Activated naive CD8-positive, alpha-beta T cell treated with anti-CD3 and anti-CD28 coated beads, Interleukin-2, amount 50 U/mL, for 24 hours (primary cell): ENCODE measurements around the gene EMP2.

Experiments used
- ATAC-seq: fragments of 150-1000 bp; cut with Tn5 transposase; one replicate; pipeline ENCODE4 v1.10.0; 2021
- DNase-seq: peaks from one replicate; pipeline ENCODE4 v3.0.0; 2021
- H3K27ac Mint-ChIP-seq: one replicate; pipeline ENCODE4 v1.8.0; 2021; ENCODE audit warnings: mild to moderate bottlenecking, mixed read lengths
- H3K27me3 Mint-ChIP-seq: one replicate; pipeline ENCODE4 v1.8.0; 2021; ENCODE audit warnings: mixed read lengths
- H3K36me3 Mint-ChIP-seq: one replicate; pipeline ENCODE4 v1.8.0; 2021; ENCODE audit warnings: low read depth, mixed read lengths
- H3K4me1 Mint-ChIP-seq: one replicate; pipeline ENCODE4 v1.8.0; 2021; ENCODE audit warnings: mixed read lengths
- H3K4me3 Mint-ChIP-seq: one replicate; pipeline ENCODE4 v1.8.0; 2021; ENCODE audit warnings: mild to moderate bottlenecking, moderate library complexity, mixed read lengths
- H3K9me3 Mint-ChIP-seq: one replicate; pipeline ENCODE4 v1.8.0; 2021; ENCODE audit warnings: mixed read lengths

Gene EMP2

DNA sequence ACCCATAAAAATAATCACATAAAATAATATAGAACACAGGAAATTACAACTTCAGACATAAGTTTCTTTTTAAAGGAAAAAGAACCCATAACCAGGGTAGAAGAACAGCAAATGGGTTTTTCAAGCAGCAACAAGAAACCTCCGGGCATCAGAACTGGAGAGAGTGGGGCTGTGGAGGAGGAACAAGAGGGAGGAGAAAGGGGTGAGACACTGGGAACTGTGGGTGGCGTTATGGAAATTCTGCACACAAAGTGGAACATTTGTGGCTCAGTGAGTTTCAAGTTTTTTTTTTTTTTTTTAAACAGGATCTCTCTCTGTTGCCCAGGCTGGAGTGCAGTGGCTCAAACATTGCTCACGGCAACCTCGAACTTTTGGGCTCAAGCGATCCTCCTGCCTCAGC lies 22.6 kb downstream of the EMP2 start:
- H3K36me3 Mint-ChIP-seq = peaks cover 3% of the 10 kb centered on the region
- peaks cover 5% of the 10 kb centered on the region for H3K9me3 Mint-ChIP-seq
- peaks cover 26% of the 10 kb centered on the region for H3K27me3 Mint-ChIP-seq
- H3K4me3 Mint-ChIP-seq = no peak overlapping the region
- ATAC-seq (no peak), DNase-seq (no peak)
- H3K4me1 Mint-ChIP-seq = peaks cover 22% of the 10 kb centered on the region
- no peak overlapping the region for H3K27ac Mint-ChIP-seq

- no peaks in the 10 kb centered on the region for H3K36me3 Mint-ChIP-seq
- no peak for ATAC-seq
- peaks cover 21% of the 10 kb centered on the region for H3K27me3 Mint-ChIP-seq
- H3K4me1 Mint-ChIP-seq = peaks cover 24% of the 10 kb centered on the region
- H3K4me3 Mint-ChIP-seq = no peak overlapping the region
- peaks cover 5% of the 10 kb centered on the region for H3K9me3 Mint-ChIP-seq
- DNase-seq = no peak
- no peak overlapping the region for H3K27ac Mint-ChIP-seq
Measured at GRCh38 chr16:10556236-10556635, 24.2 kb downstream of the EMP2 start.

DNA sequence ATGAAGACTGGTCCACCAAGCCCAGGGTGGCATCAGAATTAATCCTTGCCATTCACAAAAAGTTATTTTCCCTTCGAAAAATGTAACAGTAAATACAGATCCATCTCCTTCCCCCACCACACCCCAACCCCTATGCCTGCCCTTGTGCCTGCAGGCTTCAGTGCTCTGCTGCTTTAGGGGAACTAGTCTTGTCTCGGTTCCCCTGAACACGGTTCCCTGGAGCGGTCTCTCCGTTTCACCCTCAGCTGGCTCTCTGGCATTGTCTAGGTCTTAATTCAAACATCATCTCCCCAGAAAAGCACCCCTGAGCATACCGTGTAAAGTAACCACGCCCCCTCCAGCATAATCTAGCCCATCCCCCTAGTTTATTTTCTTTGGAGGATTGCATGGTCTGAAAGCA lies 25.8 kb downstream of the EMP2 start:
- DNase-seq (no peak), ATAC-seq (no peak)
- Mint-ChIP-seq H3K27ac (no peak overlapping the region), H3K36me3 (no peaks in the 10 kb centered on the region), H3K9me3 (no peaks in the 10 kb centered on the region), H3K4me3 (no peak overlapping the region), H3K27me3 (peaks cover 11% of the 10 kb centered on the region), H3K4me1 (peaks cover 19% of the 10 kb centered on the region)

- Mint-ChIP-seq H3K9me3 (peaks cover 10% of the 10 kb centered on the region), H3K4me1 (peaks cover 19% of the 10 kb centered on the region), H3K4me3 (peak overlapping the region; percentile 80), H3K27ac (peak overlapping the region; percentile 87), H3K27me3 (peaks cover 10% of the 10 kb centered on the region), H3K36me3 (no peaks in the 10 kb centered on the region)
- ATAC-seq = peak; percentile 92
- DNase-seq = peak; percentile 61
Measured at GRCh38 chr16:10552998-10553491, 27.4 kb downstream of the EMP2 start.

- H3K27me3 Mint-ChIP-seq = peaks cover 12% of the 10 kb centered on the region
- H3K4me1 Mint-ChIP-seq = peaks cover 14% of the 10 kb centered on the region
- DNase-seq (no peak), ATAC-seq (no peak)
- no peak overlapping the region for H3K4me3 Mint-ChIP-seq
- H3K27ac Mint-ChIP-seq = no peak overlapping the region
- H3K9me3 Mint-ChIP-seq = peaks cover 13% of the 10 kb centered on the region
- H3K36me3 Mint-ChIP-seq = no peaks in the 10 kb centered on the region
Measured at GRCh38 chr16:10552281-10552680, 28.1 kb downstream of the EMP2 start.

GRCh38 chr16:10551881-10552280 lies 28.5 kb downstream of the EMP2 start:
- ATAC-seq = no peak
- no peak overlapping the region for H3K4me3 Mint-ChIP-seq
- H3K36me3 Mint-ChIP-seq = peaks cover 2% of the 10 kb centered on the region
- peaks cover 14% of the 10 kb centered on the region for H3K27me3 Mint-ChIP-seq
- no peak overlapping the region for H3K27ac Mint-ChIP-seq
- peaks cover 13% of the 10 kb centered on the region for H3K4me1 Mint-ChIP-seq
- peaks cover 15% of the 10 kb centered on the region for H3K9me3 Mint-ChIP-seq
- no peak for DNase-seq

DNA sequence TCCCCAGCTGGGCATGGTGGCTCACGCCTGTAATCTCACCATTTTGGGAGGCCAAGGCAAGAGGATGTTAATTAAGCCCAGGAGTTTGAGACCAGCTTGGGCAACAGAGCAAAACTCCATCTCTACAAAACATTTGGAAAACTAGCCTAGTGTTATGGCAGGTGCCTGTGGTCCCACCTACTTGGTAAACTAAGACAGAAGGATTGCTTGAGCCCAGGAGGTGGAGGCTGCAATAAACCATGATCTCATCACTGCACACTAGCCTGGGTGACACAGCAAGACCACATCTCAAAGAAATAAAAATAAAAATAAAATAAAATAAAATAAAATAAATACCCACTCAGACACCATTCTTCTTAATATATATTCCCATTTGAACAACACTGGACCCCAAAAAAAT lies 32.0 kb downstream of the EMP2 start:
- ATAC-seq (no peak), DNase-seq (no peak)
- Mint-ChIP-seq H3K36me3 (peaks cover 2% of the 10 kb centered on the region), H3K4me3 (no peak overlapping the region), H3K4me1 (peaks cover 10% of the 10 kb centered on the region), H3K9me3 (peaks cover 15% of the 10 kb centered on the region), H3K27me3 (peaks cover 8% of the 10 kb centered on the region), H3K27ac (no peak overlapping the region)

- DNase-seq (no peak), ATAC-seq (no peak)
- H3K27me3 Mint-ChIP-seq = peaks cover 8% of the 10 kb centered on the region
- H3K27ac Mint-ChIP-seq = no peak overlapping the region
- no peak overlapping the region for H3K4me3 Mint-ChIP-seq
- H3K4me1 Mint-ChIP-seq = peaks cover 3% of the 10 kb centered on the region
- H3K36me3 Mint-ChIP-seq = peaks cover 2% of the 10 kb centered on the region
- peaks cover 15% of the 10 kb centered on the region for H3K9me3 Mint-ChIP-seq
Measured at GRCh38 chr16:10547708-10548107, 32.7 kb downstream of the EMP2 start.

- peaks cover 8% of the 10 kb centered on the region for H3K27me3 Mint-ChIP-seq
Measured at GRCh38 chr16:10543231-10543977, 37.0 kb downstream of the EMP2 start.

DNA sequence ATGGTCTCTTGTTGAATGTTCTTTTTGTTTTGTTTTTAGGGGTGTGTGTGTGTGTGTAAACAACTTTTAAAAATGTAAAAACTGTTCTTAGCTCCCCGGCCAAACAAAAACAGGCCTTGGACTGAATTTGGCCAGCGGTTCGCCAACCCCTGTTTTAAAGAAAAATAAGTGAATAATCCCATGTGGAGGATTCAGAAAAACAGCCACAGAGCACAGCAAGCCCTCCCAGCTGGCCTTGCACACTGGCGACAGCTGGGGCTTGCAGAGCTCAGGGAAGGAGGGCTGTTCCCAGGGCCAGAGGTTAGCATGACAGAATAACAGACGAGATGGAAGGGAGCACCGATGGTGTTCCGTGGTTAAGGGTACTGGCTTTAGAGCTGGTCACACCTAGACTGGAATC lies 39.0 kb downstream of the EMP2 start:
- no peak overlapping the region for H3K4me3 Mint-ChIP-seq
- H3K4me1 Mint-ChIP-seq = no peaks in the 10 kb centered on the region
- H3K9me3 Mint-ChIP-seq = no peaks in the 10 kb centered on the region
- H3K27ac Mint-ChIP-seq = no peak overlapping the region
- ATAC-seq (no peak), DNase-seq (no peak)
- H3K27me3 Mint-ChIP-seq = peaks cover 2% of the 10 kb centered on the region
- H3K36me3 Mint-ChIP-seq = no peaks in the 10 kb centered on the region

More at GRCh38 chr16:10543231-10543977, 37.0 kb downstream of the EMP2 start:
- ATAC-seq = no peak
- Mint-ChIP-seq H3K9me3 (peaks cover 5% of the 10 kb centered on the region), H3K4me3 (no peak overlapping the region), H3K4me1 (no peaks in the 10 kb centered on the region), H3K27ac (no peak overlapping the region), H3K36me3 (peaks cover 2% of the 10 kb centered on the region)
- no peak for DNase-seq

DNA sequence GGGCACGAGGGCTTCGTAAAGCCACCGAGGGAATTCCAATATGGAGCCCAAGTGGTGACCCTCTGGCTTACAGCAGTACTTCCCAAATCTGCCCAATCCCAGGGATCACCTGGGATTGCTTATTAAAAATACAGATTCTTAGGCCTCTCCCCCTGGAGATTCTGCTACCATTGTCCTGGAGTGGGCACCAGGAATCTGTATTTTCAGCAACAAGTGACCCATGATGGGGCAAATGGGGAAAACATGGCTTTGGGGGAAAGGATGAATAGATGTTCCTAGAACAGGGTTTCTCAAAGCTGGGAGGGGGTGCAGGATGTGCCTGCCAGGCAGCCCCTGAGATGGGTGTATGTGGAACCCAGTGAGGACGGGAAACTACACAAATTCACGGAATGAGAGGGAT lies 40.6 kb downstream of the EMP2 start:
- H3K36me3 Mint-ChIP-seq = no peaks in the 10 kb centered on the region
- ATAC-seq (no peak), DNase-seq (no peak)
- H3K4me3 Mint-ChIP-seq = no peak overlapping the region
- no peaks in the 10 kb centered on the region for H3K27me3 Mint-ChIP-seq
- no peaks in the 10 kb centered on the region for H3K9me3 Mint-ChIP-seq
- no peak overlapping the region for H3K27ac Mint-ChIP-seq
- H3K4me1 Mint-ChIP-seq = no peaks in the 10 kb centered on the region

GRCh38 chr16:10539236-10539635 lies 41.2 kb downstream of the EMP2 start:
- ATAC-seq (no peak), DNase-seq (no peak)
- H3K36me3 Mint-ChIP-seq = no peaks in the 10 kb centered on the region
- H3K27ac Mint-ChIP-seq = no peak overlapping the region
- H3K4me1 Mint-ChIP-seq = no peaks in the 10 kb centered on the region
- H3K9me3 Mint-ChIP-seq = no peaks in the 10 kb centered on the region
- no peak overlapping the region for H3K4me3 Mint-ChIP-seq
- no peaks in the 10 kb centered on the region for H3K27me3 Mint-ChIP-seq

GRCh38 chr16:10538583-10538982 lies 41.8 kb downstream of the EMP2 start:
- no peak for ATAC-seq
- Mint-ChIP-seq H3K4me3 (no peak overlapping the region), H3K4me1 (no peaks in the 10 kb centered on the region), H3K27me3 (no peaks in the 10 kb centered on the region), H3K9me3 (no peaks in the 10 kb centered on the region), H3K27ac (no peak overlapping the region), H3K36me3 (no peaks in the 10 kb centered on the region)
- no peak for DNase-seq

DNA sequence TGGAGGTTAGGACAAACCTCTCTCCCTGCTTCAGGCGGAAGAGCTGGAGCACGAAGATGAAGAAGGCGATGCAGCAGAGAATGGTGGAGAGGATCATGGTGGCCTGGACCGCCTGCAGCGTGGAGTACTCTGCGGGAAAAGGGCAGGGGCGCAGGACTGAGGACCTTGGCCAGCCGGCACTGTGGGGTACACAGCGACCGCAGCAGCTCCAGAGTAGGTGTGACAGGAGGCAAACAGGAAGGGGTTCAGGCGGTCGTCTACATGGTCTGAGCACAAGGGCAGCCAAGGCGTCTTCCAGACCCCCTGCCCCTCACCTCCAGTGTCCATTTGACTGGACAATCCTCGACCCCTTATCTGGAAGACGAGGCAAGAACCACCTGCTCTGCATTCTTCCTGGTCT lies 42.5 kb downstream of the EMP2 start:
- DNase-seq (no peak), ATAC-seq (no peak)
- no peaks in the 10 kb centered on the region for H3K9me3 Mint-ChIP-seq
- H3K36me3 Mint-ChIP-seq = no peaks in the 10 kb centered on the region
- H3K27ac Mint-ChIP-seq = no peak overlapping the region
- no peaks in the 10 kb centered on the region for H3K27me3 Mint-ChIP-seq
- H3K4me1 Mint-ChIP-seq = no peaks in the 10 kb centered on the region
- H3K4me3 Mint-ChIP-seq = no peak overlapping the region

- ATAC-seq (no peak), DNase-seq (no peak)
- no peak overlapping the region for H3K4me3 Mint-ChIP-seq
- no peaks in the 10 kb centered on the region for H3K27me3 Mint-ChIP-seq
- H3K36me3 Mint-ChIP-seq = no peaks in the 10 kb centered on the region
- no peaks in the 10 kb centered on the region for H3K4me1 Mint-ChIP-seq
- no peaks in the 10 kb centered on the region for H3K9me3 Mint-ChIP-seq
- H3K27ac Mint-ChIP-seq = no peak overlapping the region
Measured at GRCh38 chr16:10536814-10537389, 43.5 kb downstream of the EMP2 start.
